ENCODE measurements around the gene EXOC6B.
"Not testable (repeated sequence)": the region's sequence is repeated elsewhere in the genome, so short reads cannot be mapped to it uniquely, and the experiment has no call there.

Gene EXOC6B

DNA sequence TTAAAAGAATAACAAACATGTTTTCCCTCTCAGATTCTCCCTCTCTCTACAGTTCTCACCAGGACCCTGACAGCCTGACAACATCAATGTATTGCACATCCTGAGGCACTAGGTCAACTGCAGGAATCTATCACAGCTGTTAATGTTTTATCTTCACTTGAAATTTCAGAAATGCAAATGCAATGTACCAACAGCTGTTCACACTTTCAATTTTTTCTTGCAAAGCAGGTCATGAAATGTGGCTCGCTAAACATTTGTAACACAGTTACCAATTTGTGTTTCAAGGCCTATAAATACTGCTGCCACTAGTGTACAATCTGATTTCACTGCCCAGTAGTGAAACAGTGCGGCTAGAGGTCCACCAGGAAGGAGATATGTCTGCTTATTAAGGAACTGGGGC is 147.8 kb downstream of the EXOC6B start:
- Histone ChIP-seq H3K27ac (ENCODE audit: low read depth, low read length, severe bottlenecking) (no peak overlapping the region), H3K9me3 (ENCODE audit: control insufficient read depth, low read length) (no peaks in the 10 kb centered on the region), H3K36me3 (ENCODE audit: control insufficient read depth, insufficient read depth, low read length) (no peaks in the 10 kb centered on the region), H3K4me3 (ENCODE audit: extremely low read depth, insufficient read depth, low read length, poor library complexity, severe bottlenecking) (no peak overlapping the region), H3K4me1 (ENCODE audit: control insufficient read depth, insufficient read depth, low read length, poor library complexity, severe bottlenecking) (peaks cover 8% of the 10 kb centered on the region)
- WGBS, 2 experiments (ENCODE audit: insufficient coverage in 2 of 2): 95 to 100% methylated on average over 1 to 2 of the region's 2 CpGs

DNA sequence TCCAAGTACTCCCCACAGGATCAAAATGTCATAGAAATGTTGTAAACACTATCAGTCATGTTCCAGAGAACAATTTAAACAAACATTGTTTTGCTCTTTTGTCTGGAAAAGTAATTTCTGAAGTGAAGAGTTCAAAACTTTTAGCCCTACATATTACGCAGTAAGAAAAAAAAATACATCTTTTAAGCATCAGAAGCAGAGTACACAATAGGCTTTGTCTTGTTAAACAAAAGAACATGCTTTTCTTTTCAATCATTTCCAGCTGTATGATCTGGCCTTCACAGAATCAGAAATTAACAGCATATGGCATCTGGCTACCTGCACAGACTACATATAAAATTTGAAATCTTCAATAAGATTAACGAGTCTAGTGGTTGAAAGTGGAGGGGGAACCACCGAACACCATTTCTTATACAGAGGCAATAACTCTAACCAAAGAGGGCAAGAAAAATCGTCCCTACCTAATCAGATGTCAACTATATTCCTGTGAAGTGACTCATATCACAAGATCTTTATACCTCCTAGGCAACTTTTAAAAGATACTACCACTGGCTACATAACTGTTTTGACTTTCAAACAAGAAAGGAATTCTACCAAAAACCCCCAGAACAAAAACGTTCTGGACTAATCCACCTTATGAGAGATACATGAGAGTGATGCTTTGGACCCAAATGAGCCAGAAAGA is 149.3 kb downstream of the EXOC6B start:
- peaks cover 8% of the 10 kb centered on the region for H3K4me1 ChIP-seq (ENCODE audit: control insufficient read depth, insufficient read depth, low read length, poor library complexity, severe bottlenecking)
- no peak overlapping the region for H3K4me3 ChIP-seq (ENCODE audit: extremely low read depth, insufficient read depth, low read length, poor library complexity, severe bottlenecking)
- no peaks in the 10 kb centered on the region for H3K36me3 ChIP-seq (ENCODE audit: control insufficient read depth, insufficient read depth, low read length)
- H3K27ac ChIP-seq (ENCODE audit: low read depth, low read length, severe bottlenecking): no peak overlapping the region
- H3K9me3 ChIP-seq (ENCODE audit: control insufficient read depth, low read length): no peaks in the 10 kb centered on the region
- WGBS, 2 experiments (ENCODE audit: insufficient coverage in 2 of 2): 92 to 100% methylated on average over 1 to 3 of the region's 5 CpGs

GRCh38 chr2:72674982-72675915 is 150.6 kb downstream of the EXOC6B start:
- Histone ChIP-seq H3K4me3 (ENCODE audit: extremely low read depth, insufficient read depth, low read length, poor library complexity, severe bottlenecking) (no peak overlapping the region), H3K4me1 (ENCODE audit: control insufficient read depth, insufficient read depth, low read length, poor library complexity, severe bottlenecking) (peaks cover 8% of the 10 kb centered on the region), H3K36me3 (ENCODE audit: control insufficient read depth, insufficient read depth, low read length) (no peaks in the 10 kb centered on the region), H3K27ac (ENCODE audit: low read depth, low read length, severe bottlenecking) (no peak overlapping the region), H3K9me3 (ENCODE audit: control insufficient read depth, low read length) (no peaks in the 10 kb centered on the region)
- 86 to 100% methylated on average over 1 to 5 of the region's 8 CpGs for WGBS, 2 experiments (ENCODE audit: insufficient coverage in 2 of 2)

- H3K4me3 ChIP-seq (ENCODE audit: extremely low read depth, insufficient read depth, low read length, poor library complexity, severe bottlenecking): no peak overlapping the region
- H3K4me1 ChIP-seq (ENCODE audit: control insufficient read depth, insufficient read depth, low read length, poor library complexity, severe bottlenecking): peaks cover 8% of the 10 kb centered on the region
- no peaks in the 10 kb centered on the region for H3K36me3 ChIP-seq (ENCODE audit: control insufficient read depth, insufficient read depth, low read length)
- WGBS, 2 experiments (ENCODE audit: insufficient coverage in 2 of 2): 92% methylated on average over 2 of the region's 2 CpGs; no CpG with 5 or more reads in 1 of the 2 experiments
- peaks cover 4% of the 10 kb centered on the region for H3K9me3 ChIP-seq (ENCODE audit: control insufficient read depth, low read length)
- H3K27ac ChIP-seq (ENCODE audit: low read depth, low read length, severe bottlenecking): no peak overlapping the region
These were observed 152.6 kb downstream of the EXOC6B start for GRCh38 chr2:72673279-72673678.

GRCh38 chr2:72669121-72669520 is 156.7 kb downstream of the EXOC6B start:
- Histone ChIP-seq H3K9me3 (ENCODE audit: control insufficient read depth, low read length) (peaks cover 18% of the 10 kb centered on the region), H3K4me3 (ENCODE audit: extremely low read depth, insufficient read depth, low read length, poor library complexity, severe bottlenecking) (no peak overlapping the region), H3K36me3 (ENCODE audit: control insufficient read depth, insufficient read depth, low read length) (no peaks in the 10 kb centered on the region), H3K4me1 (ENCODE audit: control insufficient read depth, insufficient read depth, low read length, poor library complexity, severe bottlenecking) (no peaks in the 10 kb centered on the region), H3K27ac (ENCODE audit: low read depth, low read length, severe bottlenecking) (no peak overlapping the region)
- WGBS, 2 experiments (ENCODE audit: insufficient coverage in 2 of 2): 100% methylated on average over 1 of the region's 4 CpGs; no CpG with 5 or more reads in 1 of the 2 experiments

- Histone ChIP-seq H3K36me3 (ENCODE audit: control insufficient read depth, insufficient read depth, low read length) (no peaks in the 10 kb centered on the region), H3K4me3 (ENCODE audit: extremely low read depth, insufficient read depth, low read length, poor library complexity, severe bottlenecking) (no peak overlapping the region), H3K4me1 (ENCODE audit: control insufficient read depth, insufficient read depth, low read length, poor library complexity, severe bottlenecking) (no peaks in the 10 kb centered on the region), H3K9me3 (ENCODE audit: control insufficient read depth, low read length) (peaks cover 18% of the 10 kb centered on the region), H3K27ac (ENCODE audit: low read depth, low read length, severe bottlenecking) (no peak overlapping the region)
- 100% methylated on average over 1 of the region's 4 CpGs; no CpG with 5 or more reads in 1 of the 2 experiments for WGBS, 2 experiments (ENCODE audit: insufficient coverage in 2 of 2)
These were observed 157.2 kb downstream of the EXOC6B start for GRCh38 chr2:72668647-72669046.

DNA sequence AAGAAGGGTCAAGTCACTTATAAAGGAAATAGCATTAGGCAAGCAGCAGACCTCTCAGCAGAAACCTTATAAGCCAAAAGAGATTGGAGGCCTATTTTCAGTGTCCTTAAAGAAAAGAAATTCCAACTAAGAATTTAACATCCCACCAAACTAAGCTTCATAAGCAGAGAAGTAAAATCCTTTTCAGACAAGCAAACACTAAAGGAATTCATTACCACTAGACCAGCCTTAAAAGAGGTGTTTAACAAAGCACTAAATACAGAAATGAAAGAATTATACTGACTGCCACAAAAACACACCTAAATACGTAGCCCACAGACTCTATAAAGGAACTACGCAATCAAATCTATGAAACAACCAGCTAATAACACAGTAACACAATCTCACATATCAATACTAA is 160.4 kb downstream of the EXOC6B start:
- Histone ChIP-seq H3K36me3 (ENCODE audit: control insufficient read depth, insufficient read depth, low read length) (no peaks in the 10 kb centered on the region), H3K4me3 (ENCODE audit: extremely low read depth, insufficient read depth, low read length, poor library complexity, severe bottlenecking) (no peak overlapping the region), H3K4me1 (ENCODE audit: control insufficient read depth, insufficient read depth, low read length, poor library complexity, severe bottlenecking) (no peaks in the 10 kb centered on the region), H3K9me3 (ENCODE audit: control insufficient read depth, low read length) (peaks cover 18% of the 10 kb centered on the region), H3K27ac (ENCODE audit: low read depth, low read length, severe bottlenecking) (no peak overlapping the region)
- whole genome bisulfite sequencing, 2 experiments (ENCODE audit: insufficient coverage in 2 of 2): 100% methylated on average over 2 of the region's 2 CpGs

GRCh38 chr2:72661985-72662384 is 163.8 kb downstream of the EXOC6B start:
- H3K36me3 ChIP-seq (ENCODE audit: control insufficient read depth, insufficient read depth, low read length): no peaks in the 10 kb centered on the region
- no CpG with 5 or more reads among the region's 2 CpGs for WGBS, 2 experiments (ENCODE audit: insufficient coverage in 2 of 2)
- peaks cover 8% of the 10 kb centered on the region for H3K9me3 ChIP-seq (ENCODE audit: control insufficient read depth, low read length)
- H3K27ac ChIP-seq (ENCODE audit: low read depth, low read length, severe bottlenecking): no peak overlapping the region
- no peak overlapping the region for H3K4me3 ChIP-seq (ENCODE audit: extremely low read depth, insufficient read depth, low read length, poor library complexity, severe bottlenecking)
- no peaks in the 10 kb centered on the region for H3K4me1 ChIP-seq (ENCODE audit: control insufficient read depth, insufficient read depth, low read length, poor library complexity, severe bottlenecking)

- 82 to 97% methylated on average over 5 to 6 of the region's 6 CpGs for WGBS, 2 experiments (ENCODE audit: insufficient coverage in 2 of 2)
- H3K27ac ChIP-seq (ENCODE audit: low read depth, low read length, severe bottlenecking): no peak overlapping the region
- no peaks in the 10 kb centered on the region for H3K4me1 ChIP-seq (ENCODE audit: control insufficient read depth, insufficient read depth, low read length, poor library complexity, severe bottlenecking)
- H3K9me3 ChIP-seq (ENCODE audit: control insufficient read depth, low read length): no peaks in the 10 kb centered on the region
- H3K4me3 ChIP-seq (ENCODE audit: extremely low read depth, insufficient read depth, low read length, poor library complexity, severe bottlenecking): no peak overlapping the region
- H3K36me3 ChIP-seq (ENCODE audit: control insufficient read depth, insufficient read depth, low read length): peaks cover 3% of the 10 kb centered on the region
These were observed 176.0 kb downstream of the EXOC6B start for GRCh38 chr2:72649810-72650209.

- not testable (repeated sequence) for H3K4me3 ChIP-seq (ENCODE audit: extremely low read depth, insufficient read depth, low read length, poor library complexity, severe bottlenecking); H3K9me3 ChIP-seq (ENCODE audit: control insufficient read depth, low read length); H3K36me3 ChIP-seq (ENCODE audit: control insufficient read depth, insufficient read depth, low read length); H3K4me1 ChIP-seq (ENCODE audit: control insufficient read depth, insufficient read depth, low read length, poor library complexity, severe bottlenecking); H3K27ac ChIP-seq (ENCODE audit: low read depth, low read length, severe bottlenecking)
- WGBS, 2 experiments (ENCODE audit: insufficient coverage in 2 of 2): 82 to 90% methylated on average over 8 of the region's 8 CpGs
These were observed 184.6 kb downstream of the EXOC6B start for GRCh38 chr2:72641221-72641620.

Measured in mesodermal cell (in vitro differentiated cells).